C4-2B (cell line): ENCODE data around the gene TIMM29.

Source experiments
- CTCF ChIP-seq: fragments of 450-650 bp; conservative IDR thresholded peaks from 2 replicates; pipeline ENCODE4 v1.5.1; 2017; ENCODE audit warnings: mild to moderate bottlenecking
- ZFX ChIP-seq: fragments of 450-650 bp; IDR thresholded peaks from 2 replicates; pipeline ENCODE4 v1.6.1; 2017

- TF ChIP-seq CTCF (no peak), ZFX (no peak)
These were observed 34.3 kb downstream of the TIMM29 start for GRCh38 chr19:10962863-10963262.
